ENCODE results near the gene TENT4B. TPM values are rescaled to one million over a fixed set of nuclear protein-coding genes. Genes with fewer than 3 reads are reported as not detected.

Gene TENT4B
- 9.2 to 10.6 TPM (median 10.4 TPM) in 5 replicates for total RNA-seq (2022; extraction: Qiagen RNA extraction)

DNA sequence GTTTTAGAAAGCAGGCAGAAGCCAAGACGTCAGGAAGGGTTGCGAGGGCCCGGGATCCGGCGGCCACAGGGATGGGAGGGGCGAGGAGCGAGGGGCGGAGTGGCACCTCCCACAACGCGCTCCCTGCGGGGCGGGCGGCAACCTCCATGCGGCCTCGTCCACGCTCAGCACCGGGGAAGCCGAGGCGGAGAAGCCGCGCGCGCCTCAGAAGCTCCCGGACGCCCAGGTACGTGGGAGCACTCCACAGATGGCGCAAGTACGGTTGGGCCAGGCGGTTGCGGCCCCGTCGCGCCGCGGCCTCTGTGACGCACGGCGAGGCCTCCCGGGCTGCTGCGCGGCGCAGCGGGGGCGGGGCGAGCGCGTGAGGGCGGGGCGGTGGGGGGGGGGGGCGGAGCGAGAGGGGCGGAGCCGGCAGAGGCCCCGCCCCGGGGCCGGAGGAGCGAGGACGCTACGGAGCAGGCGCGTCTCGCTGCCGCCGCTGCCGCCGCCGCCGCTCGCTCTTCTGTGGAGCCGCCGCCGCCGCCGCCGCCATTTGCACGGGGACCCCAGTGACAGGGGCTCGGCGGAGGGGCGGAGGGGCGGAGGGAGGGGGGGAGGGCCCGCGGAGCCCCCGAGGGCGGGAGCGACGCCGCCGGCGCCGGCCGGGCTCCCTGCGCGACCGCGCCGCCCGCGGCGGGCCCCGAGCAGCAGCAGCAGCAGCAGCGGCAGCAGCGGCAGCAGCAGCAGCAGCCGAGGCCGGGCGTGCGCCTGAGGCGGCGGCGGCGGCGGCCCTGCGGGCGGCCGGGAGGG lies at the start of gene TENT4B:
Gene TENT4B (plus strand): TSS at position 500 of the 789 bp plus-strand sequence. CDS start 316 bp downstream, outside the sequence.

DNA sequence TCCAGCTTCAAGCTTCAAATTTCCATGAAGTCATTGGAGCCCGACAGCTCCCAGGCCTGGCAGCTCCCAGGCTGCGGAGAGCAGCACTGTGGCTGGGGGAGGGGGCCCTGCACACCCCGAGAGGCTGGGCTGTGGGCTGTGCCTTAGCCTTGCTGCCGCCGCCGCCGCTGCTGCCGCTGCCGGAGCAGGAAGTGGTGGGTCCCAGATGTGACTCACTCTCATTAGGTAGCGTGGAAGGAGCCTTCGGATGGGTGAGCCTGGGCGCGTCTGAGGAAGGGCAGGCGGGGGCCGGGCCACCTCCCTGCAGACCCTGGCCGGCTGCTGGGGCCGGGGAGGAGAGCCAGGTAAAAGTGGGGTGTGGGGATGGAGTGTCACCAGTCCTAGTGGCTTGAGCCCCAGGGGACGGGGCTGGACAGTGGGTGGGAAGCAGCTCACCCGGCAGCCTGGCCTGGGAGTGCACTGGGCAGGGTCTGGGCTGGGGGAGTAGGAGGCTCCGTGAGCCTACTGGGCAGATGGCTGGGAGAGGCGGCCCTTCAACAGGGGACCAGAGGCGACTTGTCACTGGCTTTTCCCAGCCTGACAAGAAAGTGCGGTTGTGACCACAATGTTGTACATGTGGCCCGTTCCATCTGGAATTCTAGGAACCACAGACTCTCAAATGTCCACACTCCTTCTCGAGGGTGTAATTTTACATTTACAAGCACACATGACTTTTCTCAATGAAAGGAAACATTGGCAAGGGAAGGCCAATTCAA lies 113.4 kb downstream of the TENT4B start, which contains the start of gene ADCY7:
Gene ADCY7 (plus strand): TSS at position 215 of the 755 bp plus-strand sequence. CDS start 21,629 bp downstream, outside the sequence.

Other genes starting within 250 kb of the TENT4B start
- 19.6 to 21.8 TPM (median 20.5 TPM) in 5 replicates for gene CNEP1R1, start 128.1 kb upstream of the TENT4B start, total RNA-seq (2022; extraction: Qiagen RNA extraction)
- gene HEATR3, start 87.3 kb upstream of the TENT4B start, total RNA-seq (2022; extraction: Qiagen RNA extraction) = 12.4 to 13.9 TPM (median 13.5 TPM) in 5 replicates
- gene ADCY7, start 113.2 kb downstream of the TENT4B start, total RNA-seq (2022; extraction: Qiagen RNA extraction) = 10.4 to 17.0 TPM (median 15.1 TPM) in 5 replicates
- 45.6 to 60.5 TPM (median 56.2 TPM) in 5 replicates for gene BRD7, start 215.7 kb downstream of the TENT4B start, total RNA-seq (2022; extraction: Qiagen RNA extraction)